Hepatocyte (in vitro differentiated cells): ENCODE results near the gene CEACAM19.

ENCODE experiments used
- CTCF ChIP-seq: fragments of 200-600 bp; sonication (generic); IDR thresholded peaks from 2 replicates; pipeline ENCODE4 v1.5.1; 2016; ENCODE audit warnings: antibody characterized with exemption, mild to moderate bottlenecking; ENCODE audit not compliant: poor library complexity
- EZH2 ChIP-seq: fragments of 200-600 bp; sonication (generic); IDR thresholded peaks from 2 replicates; pipeline ENCODE4 v1.6.1; 2016; ENCODE audit warnings: antibody characterized with exemption, mild to moderate bottlenecking, borderline replicate concordance

GRCh38 chr19:44671400-44671799, at the start of gene CEACAM19:
- no peak for TF ChIP-seq EZH2
- TF ChIP-seq CTCF = no peak
